Mammary epithelial cell (primary cell): Measurements from ENCODE around the gene SLC12A8.

Experiments
- EZH2 ChIP-seq: IDR thresholded peaks from 2 replicates; pipeline ENCODE4 v1.6.1; 2012; ENCODE audit warnings: low read length, inconsistent platforms, borderline replicate concordance
- TF ChIP-seq, protein P1 (sequence below), 2 donors: IDR thresholded peaks in 1 of 2; conservative IDR thresholded peaks in 1 of 2; 2 replicates each; pipeline ENCODE4 v1.5.1; 2011 to 2012; ENCODE audit warnings: inconsistent platforms in 2 of 2, low read length in 2 of 2, mild to moderate bottlenecking in 2 of 2, control low read depth in 1 of 2, low read depth in 1 of 2; ENCODE audit not compliant: insufficient read depth in 1 of 2; ENCODE audit errors: extremely low read depth in 1 of 2

DNA sequence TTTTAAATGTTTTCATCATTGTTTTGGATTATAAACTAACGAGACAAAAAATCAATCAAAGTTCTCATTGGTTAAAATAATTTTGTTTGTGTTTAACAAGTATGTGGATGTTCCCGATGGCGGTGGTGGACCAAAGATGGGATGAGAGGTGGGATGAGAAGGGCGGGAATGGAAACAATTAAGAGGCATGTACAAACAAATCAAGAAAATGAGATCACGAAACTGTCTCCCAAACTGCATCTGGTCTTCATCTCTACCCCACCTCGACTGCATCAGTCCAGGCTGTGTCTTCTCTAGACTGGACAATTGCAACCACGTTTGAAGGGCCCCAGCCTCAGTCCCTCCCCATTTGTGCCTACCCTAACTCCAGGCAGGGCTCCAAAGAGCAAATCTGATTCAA lies 56.1 kb downstream of the SLC12A8 start:
- TF ChIP-seq, protein P1, sequence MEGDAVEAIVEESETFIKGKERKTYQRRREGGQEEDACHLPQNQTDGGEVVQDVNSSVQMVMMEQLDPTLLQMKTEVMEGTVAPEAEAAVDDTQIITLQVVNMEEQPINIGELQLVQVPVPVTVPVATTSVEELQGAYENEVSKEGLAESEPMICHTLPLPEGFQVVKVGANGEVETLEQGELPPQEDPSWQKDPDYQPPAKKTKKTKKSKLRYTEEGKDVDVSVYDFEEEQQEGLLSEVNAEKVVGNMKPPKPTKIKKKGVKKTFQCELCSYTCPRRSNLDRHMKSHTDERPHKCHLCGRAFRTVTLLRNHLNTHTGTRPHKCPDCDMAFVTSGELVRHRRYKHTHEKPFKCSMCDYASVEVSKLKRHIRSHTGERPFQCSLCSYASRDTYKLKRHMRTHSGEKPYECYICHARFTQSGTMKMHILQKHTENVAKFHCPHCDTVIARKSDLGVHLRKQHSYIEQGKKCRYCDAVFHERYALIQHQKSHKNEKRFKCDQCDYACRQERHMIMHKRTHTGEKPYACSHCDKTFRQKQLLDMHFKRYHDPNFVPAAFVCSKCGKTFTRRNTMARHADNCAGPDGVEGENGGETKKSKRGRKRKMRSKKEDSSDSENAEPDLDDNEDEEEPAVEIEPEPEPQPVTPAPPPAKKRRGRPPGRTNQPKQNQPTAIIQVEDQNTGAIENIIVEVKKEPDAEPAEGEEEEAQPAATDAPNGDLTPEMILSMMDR (conservative IDR thresholded peaks at IDR 0.05 in 1 of 2, IDR thresholded peaks at IDR 0.05 in 1 of 2; ENCODE audit: extremely low read depth in 1 of 2, insufficient read depth in 1 of 2, low read depth in 1 of 2, low read length in 2 of 2): no peak
- no peak for TF ChIP-seq EZH2
